Neural cell (in vitro differentiated cells): ENCODE data around the gene DLG4. TPM values are rescaled to one million over a fixed set of nuclear protein-coding genes. Genes with fewer than 3 reads are reported as not detected.
A peak's percentile ranks its signal among the peaks of the same experiment; 100 is the strongest.

ENCODE experiments used
- H2AFZ ChIP-seq: fragments of 200-600, 300-800 bp; sonication (generic), shearing (Covaris generic); 2 replicates; pipeline ENCODE4 v1.6.0; 2014; ENCODE audit warnings: low read depth, mild to moderate bottlenecking, antibody characterized with exemption, low read length, moderate library complexity
- H3F3A ChIP-seq: fragments of 200-600 bp; shearing (Covaris generic); 2 replicates; pipeline ENCODE4 v1.6.1; 2016; ENCODE audit warnings: mild to moderate bottlenecking, moderate library complexity, mixed read lengths, antibody characterized with exemption, low read length; ENCODE audit not compliant: insufficient read depth, poor library complexity, severe bottlenecking
- H3K27ac ChIP-seq: fragments of 200-600, 300-800 bp; sonication (generic), shearing (Covaris generic); 2 replicates; pipeline ENCODE4 v1.5.1; 2014; ENCODE audit warnings: mild to moderate bottlenecking, low read length, moderate library complexity
- H3K27me3 ChIP-seq: fragments of 300-800, 200-600 bp; sonication (generic), shearing (Covaris generic); 2 replicates; pipeline ENCODE4 v1.6.0; 2014; ENCODE audit warnings: mild to moderate bottlenecking, low read depth, low read length, moderate library complexity; ENCODE audit not compliant: insufficient read depth
- H3K36me3 ChIP-seq: fragments of 300-800, 200-600 bp; sonication (generic), shearing (Covaris generic); 2 replicates; pipeline ENCODE4 v1.5.1; 2014; ENCODE audit warnings: mild to moderate bottlenecking, antibody characterized with exemption, low read length, moderate library complexity; ENCODE audit not compliant: insufficient read depth
- H3K4me2 ChIP-seq: fragments of 300-800, 200-600 bp; sonication (generic), shearing (Covaris generic); 2 replicates; pipeline ENCODE4 v1.6.0; 2014; ENCODE audit warnings: mild to moderate bottlenecking, low read length
- H3K4me3 ChIP-seq: fragments of 300-800, 200-600 bp; sonication (generic), shearing (Covaris generic); 2 replicates; pipeline ENCODE4 v1.5.1; 2014; ENCODE audit warnings: mild to moderate bottlenecking, low read length, moderate library complexity
- H3K79me2 ChIP-seq: fragments of 200-600 bp; shearing (Covaris generic); replicated peaks from 2 replicates; pipeline ENCODE4 v1.6.0; 2014; ENCODE audit warnings: mild to moderate bottlenecking, low read length, moderate library complexity; ENCODE audit not compliant: insufficient read depth
- H3K9ac ChIP-seq: fragments of 300-800, 200-600 bp; sonication (generic), shearing (Covaris generic); 2 replicates; pipeline ENCODE4 v1.6.1; 2016; ENCODE audit warnings: mild to moderate bottlenecking, low read length, mixed read lengths
- H3K9me2 ChIP-seq: fragments of 200-600 bp; shearing (Covaris generic); 2 replicates; pipeline ENCODE4 v1.6.1; 2016; ENCODE audit warnings: mild to moderate bottlenecking, low read length, mixed read lengths; ENCODE audit not compliant: insufficient read depth
- H3K9me3 ChIP-seq: fragments of 200-600, 300-800 bp; sonication (generic), shearing (Covaris generic); 2 replicates; pipeline ENCODE4 v1.6.1; 2016; ENCODE audit warnings: mild to moderate bottlenecking, mixed run types, low read length, moderate library complexity, mixed read lengths
- H4K20me1 ChIP-seq: fragments of 200-600 bp; shearing (Covaris generic); 2 replicates; pipeline ENCODE4 v1.6.1; 2016; ENCODE audit warnings: mild to moderate bottlenecking, mixed run types; ENCODE audit not compliant: insufficient read depth
- CTCF ChIP-seq: fragments of 450-650 bp; IDR thresholded peaks from 2 replicates; pipeline ENCODE4 v1.5.1; 2014; ENCODE audit warnings: antibody characterized with exemption, mild to moderate bottlenecking, moderate library complexity; ENCODE audit not compliant: poor library complexity, severe bottlenecking
- EP300 ChIP-seq: fragments of 450-650 bp; conservative IDR thresholded peaks from 2 replicates; pipeline ENCODE4 v1.6.1; 2014; ENCODE audit warnings: antibody characterized with exemption, mild to moderate bottlenecking, moderate library complexity; ENCODE audit not compliant: poor library complexity, severe bottlenecking
- EZH2 ChIP-seq: fragments of 200-600, 300-800 bp; shearing (Covaris generic), sonication (generic); IDR thresholded peaks from 2 replicates; pipeline ENCODE4 v1.6.1; 2014; ENCODE audit warnings: antibody characterized with exemption, low read length, borderline replicate concordance, mild to moderate bottlenecking; ENCODE audit not compliant: insufficient read depth, poor library complexity, severe bottlenecking
- MXI1 ChIP-seq: fragments of 450-650 bp; conservative IDR thresholded peaks from 2 replicates; pipeline ENCODE4 v1.6.1; 2014; ENCODE audit warnings: antibody characterized with exemption, mild to moderate bottlenecking; ENCODE audit not compliant: poor library complexity, severe bottlenecking
- POLR2AphosphoS5 ChIP-seq: IDR thresholded peaks from 2 replicates; pipeline ENCODE4 v1.6.1; 2012
- RAD21 ChIP-seq: fragments of 450-650 bp; conservative IDR thresholded peaks from 2 replicates; pipeline ENCODE4 v1.6.1; 2014; ENCODE audit warnings: antibody characterized with exemption, mild to moderate bottlenecking, moderate library complexity
- REST ChIP-seq: IDR thresholded peaks from 2 replicates; pipeline ENCODE4 v1.6.1; 2012; ENCODE audit warnings: borderline replicate concordance
- SMC3 ChIP-seq: fragments of 450-650 bp; conservative IDR thresholded peaks from 2 replicates; pipeline ENCODE4 v1.6.1; 2014; ENCODE audit warnings: antibody characterized with exemption, mild to moderate bottlenecking, moderate library complexity; ENCODE audit not compliant: poor library complexity
- TAF1 ChIP-seq: IDR thresholded peaks from 2 replicates; pipeline ENCODE4 v1.6.1; 2012; ENCODE audit warnings: low read depth
- polyA plus RNA-seq: library from polyadenylated mRNA; depleted of rRNA; stranded (reverse); fragments of >200 nt; gene quantifications from 2 replicates; pipeline ENCODE4 v1.2.3, GENCODE V29; 2014

The DLG4 gene
- polyA plus RNA-seq, 1 donor from 2014 or later: 126 TPM

GRCh38 chr17:7211491-7212273 is 8.0 kb downstream of the DLG4 start:
- peak overlapping the region; percentile 79 for H3K4me2 ChIP-seq
- H3K79me2 ChIP-seq: peaks cover 67% of the 10 kb centered on the region
- no peaks in the 10 kb centered on the region for H3K9me2 ChIP-seq
- peak overlapping the region; percentile 55 for H3K9ac ChIP-seq
- H4K20me1 ChIP-seq: no peaks in the 10 kb centered on the region
- no peaks in the 10 kb centered on the region for H3K9me3 ChIP-seq
- H3K27ac ChIP-seq: peak overlapping the region; percentile 98
- H3K27me3 ChIP-seq: no peaks in the 10 kb centered on the region
- no peaks in the 10 kb centered on the region for H3K36me3 ChIP-seq
- H3K4me3 ChIP-seq: peak overlapping the region; percentile 62
- H2AFZ ChIP-seq: no peak overlapping the region
- peaks cover 4% of the 10 kb centered on the region for H3F3A ChIP-seq
- TF ChIP-seq EP300: no peak
- no peak for TF ChIP-seq EZH2
- no peak for TF ChIP-seq RAD21
- no peak for TF ChIP-seq TAF1
- no peak for TF ChIP-seq CTCF
- no peak for TF ChIP-seq REST
- no peak for TF ChIP-seq POLR2AphosphoS5
- no peak for TF ChIP-seq SMC3
- no peak for TF ChIP-seq MXI1

- no peaks in the 10 kb centered on the region for H3K36me3 ChIP-seq
- no peak overlapping the region for H3K4me3 ChIP-seq
- no peak overlapping the region for H2AFZ ChIP-seq
- H3K9me3 ChIP-seq: no peaks in the 10 kb centered on the region
- H3K79me2 ChIP-seq: peaks cover 60% of the 10 kb centered on the region
- no peak overlapping the region for H3K4me2 ChIP-seq
- TF ChIP-seq REST (no peak), TAF1 (no peak), EZH2 (no peak), POLR2AphosphoS5 (no peak), CTCF (no peak)
- H4K20me1 ChIP-seq: no peaks in the 10 kb centered on the region
- H3K27ac ChIP-seq: peak overlapping the region; percentile 20
- H3F3A ChIP-seq: peaks cover 4% of the 10 kb centered on the region
- no peaks in the 10 kb centered on the region for H3K9me2 ChIP-seq
- peak overlapping the region; percentile 29 for H3K9ac ChIP-seq
- no peaks in the 10 kb centered on the region for H3K27me3 ChIP-seq
Measured at GRCh38 chr17:7208754-7209460, 10.7 kb downstream of the DLG4 start.
